Measurements from ENCODE around the gene RHBDD1. TPM values are rescaled to one million over a fixed set of nuclear protein-coding genes. Genes with fewer than 3 reads are reported as not detected.

RHBDD1 gene
- total and polyA plus RNA-seq, 2 donors (not counting 1 experiment from before 2014, with no cell fraction given) = 21.2 to 128 TPM

DNA sequence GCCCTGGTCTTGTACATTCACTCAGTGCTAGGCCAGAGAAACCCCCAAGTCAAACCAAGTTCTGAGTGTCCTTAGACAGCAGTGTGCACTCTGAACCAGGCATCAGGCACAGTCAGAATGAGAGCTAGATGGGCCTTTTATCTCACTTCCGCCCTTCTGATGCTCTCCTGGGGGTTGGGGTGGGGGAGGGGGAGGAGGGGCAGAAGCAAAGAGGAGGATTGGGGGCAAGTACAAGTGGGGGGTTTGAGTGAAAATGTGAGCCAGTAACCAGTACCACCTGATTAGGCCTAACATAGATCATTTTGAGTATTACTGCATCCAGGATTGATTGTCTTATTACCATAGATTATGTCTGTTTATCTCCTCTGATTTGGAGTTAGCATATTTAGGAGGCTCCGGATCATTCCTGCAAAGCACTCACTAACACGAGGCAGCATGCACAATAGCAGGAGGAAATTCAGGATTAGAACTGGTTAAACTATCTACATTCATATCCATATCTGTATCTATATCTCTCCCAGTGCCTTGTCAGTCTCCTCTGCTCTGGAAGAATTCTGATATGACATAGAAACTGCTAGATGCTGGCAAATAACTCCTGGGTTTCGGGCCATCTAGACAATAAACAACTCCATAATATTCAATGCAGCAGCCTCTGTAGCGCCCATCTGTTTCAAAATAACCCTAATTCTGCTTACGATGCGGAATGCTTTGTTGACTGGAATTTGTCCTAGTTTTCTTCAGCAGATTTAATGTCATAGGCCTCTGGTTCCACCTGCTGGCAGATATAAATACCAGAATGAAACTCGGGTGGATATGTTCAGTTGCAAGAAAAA is 149.1 kb downstream of the RHBDD1 start:
- peaks cover 4 to 12% of the 10 kb centered on the region in 2 experiments for H3K36me3 ChIP-seq (replicated peaks in 1 of 2; ENCODE audit: control extremely low read depth in 1 of 2, control insufficient read depth in 1 of 2, extremely low read depth in 1 of 2, insufficient read depth in 2 of 2, low read length in 1 of 2)
- H3K4me2 ChIP-seq (replicated peaks; ENCODE audit: low read depth, low read length, poor library complexity, severe bottlenecking) = peak overlapping the region; percentile 47
- H3K79me2 ChIP-seq (ENCODE audit: control insufficient read depth, insufficient read depth, low read length) = no peaks in the 10 kb centered on the region
- TF ChIP-seq EZH2 (IDR thresholded peaks at IDR 0.05; ENCODE audit: borderline replicate concordance, insufficient read depth, low read depth, low read length, poor library complexity, severe bottlenecking) = no peak
- TF ChIP-seq, protein P1, sequence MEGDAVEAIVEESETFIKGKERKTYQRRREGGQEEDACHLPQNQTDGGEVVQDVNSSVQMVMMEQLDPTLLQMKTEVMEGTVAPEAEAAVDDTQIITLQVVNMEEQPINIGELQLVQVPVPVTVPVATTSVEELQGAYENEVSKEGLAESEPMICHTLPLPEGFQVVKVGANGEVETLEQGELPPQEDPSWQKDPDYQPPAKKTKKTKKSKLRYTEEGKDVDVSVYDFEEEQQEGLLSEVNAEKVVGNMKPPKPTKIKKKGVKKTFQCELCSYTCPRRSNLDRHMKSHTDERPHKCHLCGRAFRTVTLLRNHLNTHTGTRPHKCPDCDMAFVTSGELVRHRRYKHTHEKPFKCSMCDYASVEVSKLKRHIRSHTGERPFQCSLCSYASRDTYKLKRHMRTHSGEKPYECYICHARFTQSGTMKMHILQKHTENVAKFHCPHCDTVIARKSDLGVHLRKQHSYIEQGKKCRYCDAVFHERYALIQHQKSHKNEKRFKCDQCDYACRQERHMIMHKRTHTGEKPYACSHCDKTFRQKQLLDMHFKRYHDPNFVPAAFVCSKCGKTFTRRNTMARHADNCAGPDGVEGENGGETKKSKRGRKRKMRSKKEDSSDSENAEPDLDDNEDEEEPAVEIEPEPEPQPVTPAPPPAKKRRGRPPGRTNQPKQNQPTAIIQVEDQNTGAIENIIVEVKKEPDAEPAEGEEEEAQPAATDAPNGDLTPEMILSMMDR (IDR thresholded peaks at IDR 0.05) = peak; percentile 90
- peak overlapping the region; percentile 50 to 80 for H3K27ac ChIP-seq (ENCODE audit: low read length in 2 of 2)
- Mint-ChIP-seq H3K4me3 (no peak overlapping the region), H3K27me3 (no peaks in the 10 kb centered on the region), H3K27ac (peak overlapping the region; percentile 86), H3K9me3 (ENCODE audit: insufficient read depth) (no peaks in the 10 kb centered on the region), H3K4me1 (peaks cover 26% of the 10 kb centered on the region)
- POLR2A ChIA-PET = interaction anchor here (0.6 to 1.8 kb wide), 3 partner anchors 149 to 1096 kb away, joined by 4 to 11 read pairs (median 8); partner anchors contain the start of gene RHBDD1
- peak; percentile 72 for DNase-seq
- peak; percentile 88 for ATAC-seq (ENCODE audit: low read depth)
- H3K9me3 ChIP-seq (ENCODE audit: control extremely low read depth in 1 of 3, control insufficient read depth in 2 of 3, insufficient read depth in 1 of 3, low read length in 2 of 3) = no peaks in the 10 kb centered on the region
- H3K4me1 ChIP-seq (ENCODE audit: control insufficient read depth in 2 of 2, insufficient read depth in 2 of 2, low read length in 2 of 2) = peaks cover 18 to 20% of the 10 kb centered on the region in 2 donors
- intact Hi-C loops (cut with micrococcal nuclease) = loop anchor here (1.0 to 2.0 kb wide), 6 partner anchors 78 to 562 kb away; no protein-coding TSS in a partner anchor
- WGBS (ENCODE audit: insufficient coverage) = 100% methylated on average over 4 of the region's 8 CpGs
- H3K4me3 ChIP-seq (ENCODE audit: control extremely low read depth in 1 of 5, extremely low read depth in 1 of 5, insufficient read depth in 1 of 5, low read depth in 2 of 5, low read length in 4 of 5) = no peak overlapping the region
- no peaks in the 10 kb centered on the region for H3K27me3 ChIP-seq (replicated peaks in 1 of 4; ENCODE audit: control extremely low read depth in 1 of 4, control insufficient read depth in 3 of 4, insufficient read depth in 4 of 4, low read length in 3 of 4)
- peak overlapping the region; percentile 19 for H3K9ac ChIP-seq (ENCODE audit: low read length)
- CTCF ChIA-PET = interaction anchor here (0.6 to 4.1 kb wide), 29 partner anchors 8 to 1323 kb away, joined by 3 to 70 read pairs (median 4); partner anchors contain the start of gene IRS1
- H2AFZ ChIP-seq (ENCODE audit: insufficient read depth, low read depth, low read length, poor library complexity, severe bottlenecking) = no peak overlapping the region
- peaks cover 11% of the 10 kb centered on the region for H4K20me1 ChIP-seq (ENCODE audit: control insufficient read depth, insufficient read depth, low read length, poor library complexity, severe bottlenecking)

DNA sequence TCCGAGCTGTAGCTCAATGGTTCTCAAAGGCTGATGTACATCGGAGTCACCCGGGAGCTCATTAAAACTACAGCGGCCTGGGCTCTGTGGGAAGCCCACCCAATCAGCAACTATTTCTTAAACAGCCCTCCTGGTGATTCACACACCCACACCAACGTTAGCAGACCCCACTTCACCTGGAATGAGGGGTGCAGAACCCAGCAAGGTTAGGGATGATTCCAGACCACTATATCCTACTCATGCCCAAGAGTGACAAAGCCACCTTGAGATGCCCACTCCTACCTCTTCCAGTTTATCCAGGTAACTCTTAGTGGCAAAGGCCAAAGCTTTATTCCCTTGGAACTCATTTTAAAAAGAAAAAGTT is 149.7 kb downstream of the RHBDD1 start:
- H4K20me1 ChIP-seq (ENCODE audit: control insufficient read depth, insufficient read depth, low read length, poor library complexity, severe bottlenecking) = peaks cover 11% of the 10 kb centered on the region
- H3K79me2 ChIP-seq (ENCODE audit: control insufficient read depth, insufficient read depth, low read length) = no peaks in the 10 kb centered on the region
- TF ChIP-seq EZH2 (IDR thresholded peaks at IDR 0.05; ENCODE audit: borderline replicate concordance, insufficient read depth, low read depth, low read length, poor library complexity, severe bottlenecking) = no peak
- TF ChIP-seq, protein P1 (IDR thresholded peaks at IDR 0.05) = peak; percentile 23
- 88% methylated on average over 5 of the region's 5 CpGs for WGBS (ENCODE audit: insufficient coverage)
- no peak overlapping the region for H3K4me2 ChIP-seq (replicated peaks; ENCODE audit: low read depth, low read length, poor library complexity, severe bottlenecking)
- peaks cover 18 to 20% of the 10 kb centered on the region in 2 donors for H3K4me1 ChIP-seq (ENCODE audit: control insufficient read depth in 2 of 2, insufficient read depth in 2 of 2, low read length in 2 of 2)
- ATAC-seq (ENCODE audit: low read depth) = no peak
- no peaks in the 10 kb centered on the region for H3K27me3 ChIP-seq (replicated peaks in 1 of 4; ENCODE audit: control extremely low read depth in 1 of 4, control insufficient read depth in 3 of 4, insufficient read depth in 4 of 4, low read length in 3 of 4)
- peaks cover 4 to 8% of the 10 kb centered on the region in 2 experiments for H3K36me3 ChIP-seq (replicated peaks in 1 of 2; ENCODE audit: control extremely low read depth in 1 of 2, control insufficient read depth in 1 of 2, extremely low read depth in 1 of 2, insufficient read depth in 2 of 2, low read length in 1 of 2)
- peaks cover 26% of the 10 kb centered on the region for H3K4me1 Mint-ChIP-seq
- no peaks in the 10 kb centered on the region for H3K9me3 Mint-ChIP-seq (ENCODE audit: insufficient read depth)
- no peaks in the 10 kb centered on the region for H3K9me3 ChIP-seq (ENCODE audit: control extremely low read depth in 1 of 3, control insufficient read depth in 2 of 3, insufficient read depth in 1 of 3, low read length in 2 of 3)
- no peak for DNase-seq
- no peak overlapping the region for H2AFZ ChIP-seq (ENCODE audit: insufficient read depth, low read depth, low read length, poor library complexity, severe bottlenecking)
- CTCF ChIA-PET = interaction anchor here (0.6 to 4.1 kb wide), 24 partner anchors 9 to 1320 kb away, joined by 3 to 70 read pairs (median 4); partner anchors contain the start of gene IRS1
- H3K27me3 Mint-ChIP-seq = no peaks in the 10 kb centered on the region
- no peak overlapping the region for H3K4me3 Mint-ChIP-seq
- no peak overlapping the region for H3K27ac ChIP-seq (ENCODE audit: low read length in 2 of 2)
- intact Hi-C loops (cut with micrococcal nuclease) = loop anchor here (1.0 to 2.0 kb wide), 6 partner anchors 79 to 563 kb away; no protein-coding TSS in a partner anchor
- H3K9ac ChIP-seq (ENCODE audit: low read length) = no peak overlapping the region
- no peak overlapping the region for H3K4me3 ChIP-seq (ENCODE audit: control extremely low read depth in 1 of 5, extremely low read depth in 1 of 5, insufficient read depth in 1 of 5, low read depth in 2 of 5, low read length in 4 of 5)
- H3K27ac Mint-ChIP-seq = no peak overlapping the region
- POLR2A ChIA-PET = no interaction called here
